Skeletal muscle satellite cell (primary cell): ENCODE data around the gene OPCML.

ENCODE experiments used
- H3K27me3 ChIP-seq: 2 replicates; pipeline ENCODE4 v1.7.0; 2013; ENCODE audit warnings: low read length; ENCODE audit not compliant: control insufficient read depth, insufficient read depth
- H3K36me3 ChIP-seq: 2 replicates; pipeline ENCODE4 v1.7.0; 2013; ENCODE audit warnings: mild to moderate bottlenecking, control low read depth, low read length; ENCODE audit not compliant: insufficient read depth
- H3K4me1 ChIP-seq: 2 replicates; pipeline ENCODE4 v1.7.0; 2013; ENCODE audit warnings: low read length; ENCODE audit not compliant: control insufficient read depth, insufficient read depth
- H3K4me2 ChIP-seq: 2 replicates; pipeline ENCODE4 v1.7.0; 2013; ENCODE audit warnings: mild to moderate bottlenecking, low read length
- H3K4me3 ChIP-seq: 2 replicates; pipeline ENCODE4 v1.7.0; 2013; ENCODE audit warnings: low read length
- H3K9ac ChIP-seq: 2 replicates; pipeline ENCODE4 v1.7.0; 2013; ENCODE audit warnings: mild to moderate bottlenecking, low read depth, low read length, moderate library complexity
- H3K9me3 ChIP-seq: replicated peaks from 2 replicates; pipeline ENCODE4 v1.7.0; 2013; ENCODE audit warnings: mild to moderate bottlenecking, control low read depth, low read length

The OPCML gene

GRCh38 chr11:133164986-133165385, 367.3 kb downstream of the OPCML start:
- Histone ChIP-seq H3K4me3 (no peak overlapping the region), H3K4me2 (no peak overlapping the region), H3K36me3 (no peaks in the 10 kb centered on the region), H3K27me3 (no peaks in the 10 kb centered on the region), H3K9me3 (no peaks in the 10 kb centered on the region), H3K9ac (no peak overlapping the region), H3K4me1 (no peaks in the 10 kb centered on the region)

GRCh38 chr11:133163463-133164419, 368.6 kb downstream of the OPCML start:
- Histone ChIP-seq H3K27me3 (no peaks in the 10 kb centered on the region), H3K36me3 (no peaks in the 10 kb centered on the region), H3K4me3 (no peak overlapping the region), H3K4me2 (no peak overlapping the region), H3K9me3 (no peaks in the 10 kb centered on the region), H3K4me1 (no peaks in the 10 kb centered on the region), H3K9ac (no peak overlapping the region)

- H3K4me2 ChIP-seq = no peak overlapping the region
- no peak overlapping the region for H3K9ac ChIP-seq
- no peak overlapping the region for H3K4me3 ChIP-seq
- H3K4me1 ChIP-seq = no peaks in the 10 kb centered on the region
- H3K9me3 ChIP-seq = no peaks in the 10 kb centered on the region
- H3K36me3 ChIP-seq = no peaks in the 10 kb centered on the region
- no peaks in the 10 kb centered on the region for H3K27me3 ChIP-seq
These were observed 370.1 kb downstream of the OPCML start for GRCh38 chr11:133162227-133162626.

- H3K27me3 ChIP-seq = no peaks in the 10 kb centered on the region
- no peak overlapping the region for H3K9ac ChIP-seq
- H3K9me3 ChIP-seq = no peaks in the 10 kb centered on the region
- H3K4me3 ChIP-seq = no peak overlapping the region
- no peaks in the 10 kb centered on the region for H3K4me1 ChIP-seq
- H3K36me3 ChIP-seq = no peaks in the 10 kb centered on the region
- H3K4me2 ChIP-seq = no peak overlapping the region
These were observed 371.5 kb downstream of the OPCML start for GRCh38 chr11:133160754-133161153.

- no peaks in the 10 kb centered on the region for H3K4me1 ChIP-seq
- H3K36me3 ChIP-seq = no peaks in the 10 kb centered on the region
- H3K9ac ChIP-seq = no peak overlapping the region
- no peak overlapping the region for H3K4me3 ChIP-seq
- no peaks in the 10 kb centered on the region for H3K9me3 ChIP-seq
- H3K27me3 ChIP-seq = no peaks in the 10 kb centered on the region
- H3K4me2 ChIP-seq = no peak overlapping the region
These were observed 375.1 kb downstream of the OPCML start for GRCh38 chr11:133156986-133157745.

GRCh38 chr11:133154781-133155180, 377.5 kb downstream of the OPCML start:
- Histone ChIP-seq H3K4me3 (no peak overlapping the region), H3K4me1 (no peaks in the 10 kb centered on the region)

GRCh38 chr11:133154076-133154475, 378.2 kb downstream of the OPCML start:
- no peak overlapping the region for H3K4me2 ChIP-seq
- H3K4me3 ChIP-seq = no peak overlapping the region
- no peak overlapping the region for H3K9ac ChIP-seq
- no peaks in the 10 kb centered on the region for H3K36me3 ChIP-seq
- H3K4me1 ChIP-seq = no peaks in the 10 kb centered on the region
- H3K9me3 ChIP-seq = no peaks in the 10 kb centered on the region
- H3K27me3 ChIP-seq = no peaks in the 10 kb centered on the region

More at GRCh38 chr11:133154781-133155180, 377.5 kb downstream of the OPCML start:
- no peaks in the 10 kb centered on the region for H3K9me3 ChIP-seq
- H3K4me2 ChIP-seq = no peak overlapping the region
- H3K9ac ChIP-seq = no peak overlapping the region
- no peaks in the 10 kb centered on the region for H3K36me3 ChIP-seq
- H3K27me3 ChIP-seq = no peaks in the 10 kb centered on the region

- Histone ChIP-seq H3K27me3 (no peaks in the 10 kb centered on the region), H3K9ac (no peak overlapping the region), H3K4me3 (no peak overlapping the region), H3K9me3 (no peaks in the 10 kb centered on the region), H3K36me3 (no peaks in the 10 kb centered on the region), H3K4me1 (no peaks in the 10 kb centered on the region), H3K4me2 (no peak overlapping the region)
These were observed 379.3 kb downstream of the OPCML start for GRCh38 chr11:133153031-133153430.

- peaks cover 6% of the 10 kb centered on the region for H3K9me3 ChIP-seq
- H3K4me1 ChIP-seq = no peaks in the 10 kb centered on the region
- no peak overlapping the region for H3K4me3 ChIP-seq
- no peak overlapping the region for H3K9ac ChIP-seq
- H3K4me2 ChIP-seq = no peak overlapping the region
- no peaks in the 10 kb centered on the region for H3K36me3 ChIP-seq
- H3K27me3 ChIP-seq = no peaks in the 10 kb centered on the region
These were observed 382.6 kb downstream of the OPCML start for GRCh38 chr11:133149698-133150097.

GRCh38 chr11:133147625-133148024, 384.7 kb downstream of the OPCML start:
- Histone ChIP-seq H3K4me1 (no peaks in the 10 kb centered on the region), H3K4me2 (no peak overlapping the region), H3K36me3 (no peaks in the 10 kb centered on the region), H3K4me3 (no peak overlapping the region), H3K9ac (no peak overlapping the region), H3K9me3 (peaks cover 9% of the 10 kb centered on the region), H3K27me3 (no peaks in the 10 kb centered on the region)

- no peaks in the 10 kb centered on the region for H3K36me3 ChIP-seq
- no peak overlapping the region for H3K9ac ChIP-seq
- H3K4me2 ChIP-seq = no peak overlapping the region
These were observed 385.5 kb downstream of the OPCML start for GRCh38 chr11:133146697-133147306.

More at GRCh38 chr11:133146697-133147306, 385.5 kb downstream of the OPCML start:
- no peaks in the 10 kb centered on the region for H3K27me3 ChIP-seq
- no peak overlapping the region for H3K4me3 ChIP-seq
- H3K9me3 ChIP-seq = peaks cover 9% of the 10 kb centered on the region
- H3K4me1 ChIP-seq = no peaks in the 10 kb centered on the region
